ENCODE results near the gene SMIM14.
"Not testable (repeated sequence)": the region's sequence is repeated elsewhere in the genome, so short reads cannot be mapped to it uniquely, and the experiment has no call there.

SMIM14 gene

DNA sequence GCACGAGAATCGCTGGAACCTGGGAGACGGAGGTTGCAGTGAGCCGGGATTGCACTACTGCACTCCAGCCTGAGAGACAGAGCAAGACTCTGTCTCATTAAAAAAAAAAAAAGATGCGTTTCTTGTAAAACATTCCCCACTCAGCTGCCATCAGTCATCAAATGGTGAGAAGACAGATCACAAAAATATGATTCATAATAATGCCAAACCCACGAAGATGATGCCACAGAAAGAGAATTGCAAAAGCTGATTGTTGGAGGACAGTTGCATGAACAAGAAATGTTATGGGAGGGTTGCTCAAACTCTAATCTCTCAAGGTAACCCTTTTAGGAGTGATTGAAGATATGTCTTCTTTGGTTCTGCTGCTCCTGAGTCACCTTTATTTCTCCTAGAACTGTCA lies 21.4 kb upstream of the SMIM14 start:
- Histone ChIP-seq H3K4me3 (ENCODE audit: low read depth in 1 of 2, low read length in 1 of 2) (no peak overlapping the region), H3K9me3 (no peaks in the 10 kb centered on the region), H3K36me3 (no peaks in the 10 kb centered on the region), H3K27ac (no peak overlapping the region), H3K27me3 (no peaks in the 10 kb centered on the region), H3K4me1 (ENCODE audit: control insufficient read depth in 1 of 2, insufficient read depth in 1 of 2, low read depth in 1 of 2, low read length in 1 of 2) (no peaks in the 10 kb centered on the region)
- no peak for TF ChIP-seq CTCF (IDR thresholded peaks at IDR 0.05)

- no peak overlapping the region for H3K27ac ChIP-seq
- no peak overlapping the region for H3K4me3 ChIP-seq (ENCODE audit: low read depth in 1 of 2, low read length in 1 of 2)
- H3K9me3 ChIP-seq, result no peaks in the 10 kb centered on the region
- no peaks in the 10 kb centered on the region for H3K27me3 ChIP-seq
- no peaks in the 10 kb centered on the region for H3K36me3 ChIP-seq
- TF ChIP-seq CTCF (IDR thresholded peaks at IDR 0.05), result no peak
- H3K4me1 ChIP-seq (ENCODE audit: control insufficient read depth in 1 of 2, insufficient read depth in 1 of 2, low read depth in 1 of 2, low read length in 1 of 2), result no peaks in the 10 kb centered on the region
Measured at GRCh38 chr4:39658756-39659155, 20.1 kb upstream of the SMIM14 start.

DNA sequence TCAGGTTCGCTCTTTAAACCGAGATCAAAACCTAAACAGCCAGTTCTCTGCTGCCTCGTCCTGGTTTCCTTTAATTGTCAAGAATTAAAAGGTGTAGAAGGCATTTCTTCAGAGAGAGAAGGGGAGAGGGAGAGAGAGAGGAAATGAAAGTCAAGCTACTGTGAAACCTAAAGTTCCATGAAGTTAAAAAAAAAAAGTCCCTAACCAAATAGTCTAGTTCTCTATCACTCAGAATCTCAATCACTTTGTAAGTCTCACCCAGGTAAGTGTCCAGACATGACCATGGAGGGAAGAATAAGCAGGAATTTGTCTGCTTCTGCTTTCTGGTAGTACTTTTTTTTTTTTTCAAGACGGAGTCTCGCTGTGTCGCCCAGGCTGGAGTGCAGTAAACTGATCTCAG lies 18.8 kb upstream of the SMIM14 start:
- Histone ChIP-seq H3K4me1 (ENCODE audit: control insufficient read depth in 1 of 2, insufficient read depth in 1 of 2, low read depth in 1 of 2, low read length in 1 of 2) (no peaks in the 10 kb centered on the region), H3K27me3 (no peaks in the 10 kb centered on the region), H3K36me3 (no peaks in the 10 kb centered on the region), H3K27ac (no peak overlapping the region), H3K4me3 (ENCODE audit: low read depth in 1 of 2, low read length in 1 of 2) (no peak overlapping the region), H3K9me3 (no peaks in the 10 kb centered on the region)
- TF ChIP-seq CTCF (IDR thresholded peaks at IDR 0.05), result no peak

DNA sequence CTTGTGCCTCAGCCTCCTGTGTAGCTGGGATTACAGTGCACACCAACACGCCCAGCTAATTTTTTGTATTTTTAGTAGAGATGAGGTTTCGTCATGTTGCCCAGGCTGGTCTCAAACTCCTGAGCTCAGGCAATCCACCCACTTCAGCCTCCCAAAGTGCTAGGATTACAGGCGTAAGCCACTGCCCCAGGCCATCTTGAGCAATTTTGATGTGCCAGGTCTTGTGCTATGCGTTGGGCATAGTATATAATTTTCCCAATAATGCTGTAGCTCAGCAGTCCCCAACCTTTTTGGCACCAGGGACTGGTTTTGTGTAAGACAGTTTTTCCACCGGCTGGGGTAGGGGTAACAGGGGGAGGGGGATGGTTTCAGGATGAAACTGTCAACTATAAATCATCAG lies 18.0 kb upstream of the SMIM14 start:
- not testable (repeated sequence) for H3K27ac ChIP-seq; H3K27me3 ChIP-seq; H3K4me1 ChIP-seq (ENCODE audit: control insufficient read depth in 1 of 2, insufficient read depth in 1 of 2, low read depth in 1 of 2, low read length in 1 of 2); H3K36me3 ChIP-seq; H3K9me3 ChIP-seq; H3K4me3 ChIP-seq (ENCODE audit: low read depth in 1 of 2, low read length in 1 of 2)

GRCh38 chr4:39655876-39656275 lies 17.2 kb upstream of the SMIM14 start:
- no peak overlapping the region for H3K4me3 ChIP-seq (ENCODE audit: low read depth in 1 of 2, low read length in 1 of 2)
- H3K4me1 ChIP-seq (ENCODE audit: control insufficient read depth in 1 of 2, insufficient read depth in 1 of 2, low read depth in 1 of 2, low read length in 1 of 2), result no peaks in the 10 kb centered on the region
- H3K27me3 ChIP-seq, result no peaks in the 10 kb centered on the region
- H3K9me3 ChIP-seq, result no peaks in the 10 kb centered on the region
- no peaks in the 10 kb centered on the region for H3K36me3 ChIP-seq
- no peak for TF ChIP-seq CTCF (IDR thresholded peaks at IDR 0.05)
- no peak overlapping the region for H3K27ac ChIP-seq

DNA sequence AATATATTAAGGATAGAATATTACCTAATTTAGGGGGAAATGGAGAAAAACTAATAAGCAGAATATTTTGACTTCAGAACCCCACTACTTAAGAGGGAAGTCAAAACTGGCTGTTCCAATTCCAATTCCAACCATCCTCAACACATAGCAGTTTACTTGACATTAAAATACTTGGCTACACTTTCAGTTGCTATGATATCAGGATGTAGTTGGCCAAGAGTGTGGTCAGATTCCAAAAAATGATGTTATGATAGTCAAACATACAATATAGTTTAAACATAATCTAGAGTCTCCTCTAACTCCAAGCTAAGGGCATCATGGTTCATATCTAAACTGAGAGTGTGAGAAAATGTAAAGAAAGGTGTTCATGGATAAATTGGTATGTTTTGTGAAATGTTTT lies 16.5 kb upstream of the SMIM14 start:
- no peak for TF ChIP-seq CTCF (IDR thresholded peaks at IDR 0.05)
- no peaks in the 10 kb centered on the region for H3K36me3 ChIP-seq
- no peaks in the 10 kb centered on the region for H3K9me3 ChIP-seq
- no peak overlapping the region for H3K4me3 ChIP-seq (ENCODE audit: low read depth in 1 of 2, low read length in 1 of 2)
- H3K4me1 ChIP-seq (ENCODE audit: control insufficient read depth in 1 of 2, insufficient read depth in 1 of 2, low read depth in 1 of 2, low read length in 1 of 2), result no peaks in the 10 kb centered on the region
- no peak overlapping the region for H3K27ac ChIP-seq
- no peaks in the 10 kb centered on the region for H3K27me3 ChIP-seq

- not testable (repeated sequence) for H3K4me3 ChIP-seq (ENCODE audit: low read depth in 1 of 2, low read length in 1 of 2); H3K9me3 ChIP-seq; H3K36me3 ChIP-seq; H3K27me3 ChIP-seq; H3K4me1 ChIP-seq (ENCODE audit: control insufficient read depth in 1 of 2, insufficient read depth in 1 of 2, low read depth in 1 of 2, low read length in 1 of 2); H3K27ac ChIP-seq
Measured at GRCh38 chr4:39651586-39651985, 12.9 kb upstream of the SMIM14 start.

Data from neutrophil (primary cell).